Amniotic stem cell (primary cell): ENCODE results near the gene SPRED2.

ENCODE experiments used
- DNase-seq: peaks from one replicate; lab custom pipeline; 2025; lab: John Stamatoyannopoulos, UW

Gene SPRED2

GRCh38 chr2:65311049-65311448 is 121.3 kb downstream of the SPRED2 start:
- DNase-seq: no peak

GRCh38 chr2:65309699-65310098 is 122.7 kb downstream of the SPRED2 start:
- DNase-seq: no peak

- no peak for DNase-seq
Measured at GRCh38 chr2:65305934-65306333, 126.5 kb downstream of the SPRED2 start.

- DNase-seq: peak; percentile 89
Measured at GRCh38 chr2:65300761-65301711, 131.4 kb downstream of the SPRED2 start.

GRCh38 chr2:65300134-65300760 is 132.2 kb downstream of the SPRED2 start:
- DNase-seq: no peak

GRCh38 chr2:65299246-65299645 is 133.2 kb downstream of the SPRED2 start:
- DNase-seq: no peak

GRCh38 chr2:65298089-65298488 is 134.3 kb downstream of the SPRED2 start:
- DNase-seq: no peak

GRCh38 chr2:65297544-65297943 is 134.9 kb downstream of the SPRED2 start:
- DNase-seq: no peak

GRCh38 chr2:65296971-65297370 is 135.4 kb downstream of the SPRED2 start:
- no peak for DNase-seq

GRCh38 chr2:65294701-65295100 is 137.7 kb downstream of the SPRED2 start:
- no peak for DNase-seq

- DNase-seq: no peak
Measured at GRCh38 chr2:65294136-65294535, 138.3 kb downstream of the SPRED2 start.

- no peak for DNase-seq
Measured at GRCh38 chr2:65293376-65293775, 139.0 kb downstream of the SPRED2 start.

- no peak for DNase-seq
Measured at GRCh38 chr2:65292461-65293011, 139.9 kb downstream of the SPRED2 start.

GRCh38 chr2:65292106-65292400 is 140.3 kb downstream of the SPRED2 start:
- DNase-seq: no peak

GRCh38 chr2:65291216-65292105 is 140.9 kb downstream of the SPRED2 start:
- no peak for DNase-seq

GRCh38 chr2:65287364-65287763 is 145.0 kb downstream of the SPRED2 start:
- DNase-seq: no peak

- DNase-seq: no peak
Measured at GRCh38 chr2:65282477-65283053, 149.8 kb downstream of the SPRED2 start.

- DNase-seq: no peak
Measured at GRCh38 chr2:65281627-65282351, 150.6 kb downstream of the SPRED2 start.

- DNase-seq: no peak
Measured at GRCh38 chr2:65279756-65280155, 152.6 kb downstream of the SPRED2 start.

GRCh38 chr2:65278531-65278981 is 153.8 kb downstream of the SPRED2 start:
- no peak for DNase-seq
